Ovary (tissue), 9 donors: ENCODE results near the gene KCNIP4. TPM values are rescaled to one million over a fixed set of nuclear protein-coding genes. Genes with fewer than 3 reads are reported as not detected.

Experiments used
- DNase-seq, 5 donors: peaks; one replicate each; pipeline ENCODE4 v3.0.0-alpha.2; 2019 to 2020
- H3K27ac ChIP-seq, 2 donors: fragments of 200-600 bp; one replicate each; pipeline versions ENCODE4 v1.5.1 to v1.8.0; 2019 to 2022
- H3K27me3 ChIP-seq: fragments of 200-600 bp; one replicate; pipeline ENCODE4 v1.8.0; 2022
- H3K36me3 ChIP-seq: fragments of 200-600 bp; sonication (generic); one replicate; pipeline ENCODE4 v1.5.1; 2019
- H3K4me1 ChIP-seq: one replicate; pipeline ENCODE4 v1.8.1; 2013; ENCODE audit warnings: mild to moderate bottlenecking, moderate library complexity; ENCODE audit not compliant: insufficient read depth
- H3K4me3 ChIP-seq: fragments of 200-600 bp; sonication (generic); one replicate; pipeline ENCODE4 v1.5.1; 2017
- H3K9me3 ChIP-seq, 2 donors: fragments of 200-600 bp in 1 of 2; sonication (generic) in 1 of 2; one replicate each; pipeline versions ENCODE4 v1.5.1 to v1.8.1; 2013 to 2019; ENCODE audit warnings: mild to moderate bottlenecking in 1 of 2, moderate library complexity in 1 of 2
- CTCF ChIP-seq, 3 donors: fragments of 450-650 bp in 2 of 3; fragments of 200-600 bp in 1 of 3; IDR thresholded peaks; one replicate each; pipeline versions ENCODE4 v1.5.1 to v1.8.0; 2016 to 2022; ENCODE audit warnings: antibody characterized with exemption in 3 of 3, mild to moderate bottlenecking in 1 of 3
- EP300 ChIP-seq: sonication (generic); formaldehyde crosslinking; IDR thresholded peaks from one replicate; pipeline ENCODE4 v1.6.1; 2017; ENCODE audit warnings: antibody characterized with exemption
- POLR2A ChIP-seq: fragments of 450-650 bp; IDR thresholded peaks from one replicate; pipeline ENCODE4 v1.6.1; 2017; ENCODE audit warnings: antibody characterized with exemption, mild to moderate bottlenecking, moderate library complexity
- WGBS, 3 donors: extraction: QIAGEN DNeasy Blood & Tissue Kit in 1 of 3; methylation state at CpG; one replicate each; pipeline versions ENCODE4 v1.1.5 to v1.1.7; 2013 to 2017; 5-methylcytosine and 5-hydroxymethylcytosine counted together
- intact Hi-C, 4 donors: fragments of 100-400 bp; cut with DNase I; formaldehyde crosslinking; loops; one replicate each; pipeline versions ENCODE4 v1.11.0 to v1.15.1; 2022 to 2023
- polyA plus RNA-seq, 2 donors: library from polyadenylated mRNA; stranded (reverse); fragments of 200-250 nt in 1 of 2; fragments of 350-450 nt in 1 of 2; fragmentation: Illumina TruSeq in 1 of 2; extraction: RNeasy Lipid Tissue Mini Kit (QIAGEN cat#74804) in 1 of 2; gene quantifications; one replicate each; pipeline ENCODE4 v1.2.3, GENCODE V29; 2013 to 2014
- total RNA-seq, 7 donors: library from RNA; depleted of rRNA in 2 of 7; stranded (reverse); fragments of >200 nt in 2 of 7; fragmentation: NEBNext Ultra II Directional in 3 of 7; extraction: Animal tissue kit (Norgen Biotek cat#: 25700) in 3 of 7; gene quantifications; one replicate each; pipeline versions ENCODE4 v1.1.0 to v1.2.4, GENCODE V29; 2016 to 2023
- donor health status: DM: no; HTN: no; CAD: no; lungs with moderate emphysema.
- donor health status: DM: no; HTN: no; CAD: no.
- donor health status: Bipolar disorder and iron deficiency.
- donor health status: DM: yes; HTN: yes; CAD: no.
- donor health status: DM: no; HTN: no; CAD: no.
- donor health status: DM: yes; HTN: yes; CAD: no.

The KCNIP4 gene
- total and polyA plus RNA-seq, 9 donors: 0.11 to 3.9 (median 0.93) TPM; not detected in 1

- intact Hi-C loops: no loop called here
Measured at GRCh38 chr4:21649391-21650090, 299.0 kb downstream of the KCNIP4 start.

GRCh38 chr4:21645776-21646175 lies 302.8 kb downstream of the KCNIP4 start:
- intact Hi-C loops: no loop called here

More at GRCh38 chr4:21649391-21650090, 299.0 kb downstream of the KCNIP4 start:
- TF ChIP-seq CTCF (IDR thresholded peaks at IDR 0.05) (no peak), EP300 (no peak), POLR2A (no peak)
- no peaks in the 10 kb centered on the region for H3K27me3 ChIP-seq
- H3K36me3 ChIP-seq: no peaks in the 10 kb centered on the region
- H3K4me1 ChIP-seq: no peaks in the 10 kb centered on the region
- no peak for DNase-seq
- H3K4me3 ChIP-seq: no peak overlapping the region
- no peak overlapping the region for H3K27ac ChIP-seq
- H3K9me3 ChIP-seq: no peaks in the 10 kb centered on the region
- 28 to 45% (median 34%) methylated on average over 2 of the region's 2 CpGs for WGBS, 3 donors

GRCh38 chr4:21641696-21642095 lies 306.9 kb downstream of the KCNIP4 start:
- intact Hi-C loops: no loop called here
- TF ChIP-seq POLR2A (no peak), EP300 (no peak), CTCF (IDR thresholded peaks at IDR 0.05) (no peak)
- WGBS, 3 donors: 59 to 92% (median 84%) methylated on average over 3 of the region's 3 CpGs

More at GRCh38 chr4:21645776-21646175, 302.8 kb downstream of the KCNIP4 start:
- Histone ChIP-seq H3K36me3 (no peaks in the 10 kb centered on the region), H3K27me3 (no peaks in the 10 kb centered on the region), H3K4me1 (no peaks in the 10 kb centered on the region), H3K9me3 (no peaks in the 10 kb centered on the region), H3K27ac (no peak overlapping the region), H3K4me3 (no peak overlapping the region)
- DNase-seq: no peak
- TF ChIP-seq POLR2A: no peak
- no peak for TF ChIP-seq CTCF (IDR thresholded peaks at IDR 0.05)
- TF ChIP-seq EP300: no peak
- WGBS, 3 donors: 97 to 98% (median 98%) methylated on average over 1 of the region's 1 CpG

GRCh38 chr4:21638171-21638725 lies 310.3 kb downstream of the KCNIP4 start:
- intact Hi-C loops: no loop called here
- WGBS, 3 donors: 64 to 76% (median 70%) methylated on average over 1 of the region's 1 CpG

More at GRCh38 chr4:21641696-21642095, 306.9 kb downstream of the KCNIP4 start:
- Histone ChIP-seq H3K27me3 (no peaks in the 10 kb centered on the region), H3K36me3 (no peaks in the 10 kb centered on the region), H3K9me3 (no peaks in the 10 kb centered on the region), H3K4me1 (no peaks in the 10 kb centered on the region), H3K27ac (no peak overlapping the region), H3K4me3 (no peak overlapping the region)
- DNase-seq: no peak

More at GRCh38 chr4:21638171-21638725, 310.3 kb downstream of the KCNIP4 start:
- no peak overlapping the region for H3K4me3 ChIP-seq
- no peaks in the 10 kb centered on the region for H3K9me3 ChIP-seq
- no peak for DNase-seq
- no peaks in the 10 kb centered on the region for H3K27me3 ChIP-seq
- H3K27ac ChIP-seq: no peak overlapping the region
- TF ChIP-seq CTCF (IDR thresholded peaks at IDR 0.05) (no peak), EP300 (no peak), POLR2A (no peak)
- H3K4me1 ChIP-seq: no peaks in the 10 kb centered on the region
- H3K36me3 ChIP-seq: no peaks in the 10 kb centered on the region
